Measurements from ENCODE around the gene TMEM218. TPM values are rescaled to one million over a fixed set of nuclear protein-coding genes. Genes with fewer than 3 reads are reported as not detected.

TMEM218 gene
- total and polyA plus RNA-seq, 2 of the 8 experiments (the other 6 are each of a cell fraction or from before 2014, with no cell fraction given) = 17.0 to 33.5 TPM

GRCh38 chr11:125053167-125053566 is 58.3 kb downstream of the TMEM218 start:
- Histone ChIP-seq H3K4me2 (ENCODE audit: insufficient read depth in 1 of 2, low read depth in 2 of 2, low read length in 2 of 2) (no peak overlapping the region), H3K4ac (replicated peaks; ENCODE audit: insufficient read length, low read depth, low read length) (no peak overlapping the region), H3K4me3 (ENCODE audit: extremely low read depth in 1 of 4, insufficient read depth in 2 of 4, low read depth in 3 of 4, low read length in 4 of 4) (no peak overlapping the region), H3K14ac (ENCODE audit: insufficient read length) (no peak overlapping the region), H2BK5ac (ENCODE audit: low read depth, low read length) (no peak overlapping the region), H3K27me3 (replicated peaks in 1 of 4; ENCODE audit: control insufficient read depth in 3 of 4, extremely low read depth in 1 of 4, insufficient read depth in 3 of 4, low read length in 3 of 4) (no peaks in the 10 kb centered on the region), H3K9ac (replicated peaks in 1 of 4; ENCODE audit: extremely low read depth in 1 of 4, low read depth in 3 of 4, low read length in 3 of 4) (no peak overlapping the region), H3K79me1 (ENCODE audit: low read depth, low read length) (no peaks in the 10 kb centered on the region), H3K36me3 (ENCODE audit: control insufficient read depth in 2 of 4, insufficient read depth in 4 of 4, low read length in 3 of 4) (no peaks in the 10 kb centered on the region), H3K9me3 (ENCODE audit: insufficient read depth in 2 of 2, low read depth in 1 of 2, low read length in 1 of 2) (no peaks in the 10 kb centered on the region), H3K4me1 (replicated peaks in 1 of 4; ENCODE audit: control insufficient read depth in 3 of 4, insufficient read depth in 4 of 4, low read length in 3 of 4) (no peaks in the 10 kb centered on the region), H3K23me2 (ENCODE audit: low read depth, low read length) (no peaks in the 10 kb centered on the region), H3K23ac (ENCODE audit: insufficient read length) (no peak overlapping the region), H2BK20ac (ENCODE audit: low read length) (no peak overlapping the region), H2BK15ac (ENCODE audit: low read length) (no peak overlapping the region), H4K5ac (ENCODE audit: insufficient read length, low read depth, low read length) (no peak overlapping the region), H2BK12ac (ENCODE audit: low read depth, low read length) (no peak overlapping the region), H4K91ac (replicated peaks; ENCODE audit: insufficient read length, low read length) (no peak overlapping the region), H2AK5ac (ENCODE audit: low read depth, low read length) (no peak overlapping the region), H2AFZ (ENCODE audit: low read length) (no peak overlapping the region), H4K20me1 (replicated peaks in 1 of 2; ENCODE audit: control insufficient read depth in 1 of 2, insufficient read depth in 2 of 2, low read length in 2 of 2) (no peaks in the 10 kb centered on the region), H2BK120ac (replicated peaks; ENCODE audit: low read depth, low read length) (no peak overlapping the region), H3K27ac (ENCODE audit: low read depth, low read length) (no peak overlapping the region), H3K79me2 (ENCODE audit: control insufficient read depth in 1 of 2, insufficient read depth in 2 of 2, low read length in 2 of 2) (no peaks in the 10 kb centered on the region), H3K18ac (ENCODE audit: extremely low read depth, low read length) (no peak overlapping the region), H4K8ac (ENCODE audit: extremely low read depth, insufficient read depth, low read length) (no peak overlapping the region), H3K56ac (replicated peaks; ENCODE audit: insufficient read length, low read depth, low read length) (no peak overlapping the region)
- TF ChIP-seq TBP (IDR thresholded peaks at IDR 0.05; ENCODE audit: low read depth, low read length) = no peak
- DNase-seq (ENCODE audit: low read depth in 1 of 2, low spot score in 2 of 2) (no peak), FAIRE-seq (no peak)
- 71% methylated on average over 1 of the region's 1 CpG; no CpG with 5 or more reads in 1 of the 2 experiments for WGBS, 2 experiments (ENCODE audit: extremely low coverage in 1 of 2, insufficient coverage in 1 of 2, insufficient read length in 1 of 2, insufficient replicate concordance in 2 of 2, low coverage in 1 of 2, low lambda C conversion rate in 2 of 2, missing lambda C conversion rate in 1 of 2)
- CTCF ChIA-PET (ENCODE audit: partially characterized antibody) = interaction anchor here (0.9 to 1.3 kb wide), 6 partner anchors 8 to 118 kb away, joined by 3 to 5 read pairs (median 3); partner anchors contain the start of gene SLC37A2
- POLR2A ChIA-PET (ENCODE audit: partially characterized antibody) = no interaction called here
